ENCODE results near the gene CLC.

The CLC gene

GRCh38 chr19:39681416-39681815 is 56.4 kb downstream of the CLC start:
- TF ChIP-seq POLR2AphosphoS5 (IDR thresholded peaks at IDR 0.05; ENCODE audit: low read depth, low read length), result no peak
- no peak for TF ChIP-seq REST (IDR thresholded peaks at IDR 0.05; ENCODE audit: insufficient read depth in 1 of 2, low read depth in 2 of 2, low read length in 2 of 2)
- no peak for TF ChIP-seq SIN3A (IDR thresholded peaks at IDR 0.05; ENCODE audit: borderline replicate concordance, insufficient read depth, low read length)
- no peak for TF ChIP-seq TAF1 (IDR thresholded peaks at IDR 0.05; ENCODE audit: borderline replicate concordance, insufficient read depth, low read length)
- TF ChIP-seq FOXP2 (optimal IDR thresholded peaks at IDR 0.05; ENCODE audit: borderline replicate concordance, extremely low read depth, extremely low read length, insufficient read depth), result no peak
